IPS-18c (cell line): ENCODE measurements around the gene NPIPA3.
"Not testable (repeated sequence)": the region's sequence is repeated elsewhere in the genome, so short reads cannot be mapped to it uniquely, and the experiment has no call there.

Experiments
- H3K4me3 ChIP-seq: 2 replicates; pipeline ENCODE4 v1.7.0; 2013; ENCODE audit warnings: low read depth, mild to moderate bottlenecking, low read length, moderate library complexity; ENCODE audit not compliant: insufficient read depth
- H3K9me3 ChIP-seq: one replicate; pipeline ENCODE4 v1.6.1; 2013; ENCODE audit warnings: mild to moderate bottlenecking, low read length, moderate library complexity; ENCODE audit not compliant: control insufficient read depth, insufficient read depth

The NPIPA3 gene

DNA sequence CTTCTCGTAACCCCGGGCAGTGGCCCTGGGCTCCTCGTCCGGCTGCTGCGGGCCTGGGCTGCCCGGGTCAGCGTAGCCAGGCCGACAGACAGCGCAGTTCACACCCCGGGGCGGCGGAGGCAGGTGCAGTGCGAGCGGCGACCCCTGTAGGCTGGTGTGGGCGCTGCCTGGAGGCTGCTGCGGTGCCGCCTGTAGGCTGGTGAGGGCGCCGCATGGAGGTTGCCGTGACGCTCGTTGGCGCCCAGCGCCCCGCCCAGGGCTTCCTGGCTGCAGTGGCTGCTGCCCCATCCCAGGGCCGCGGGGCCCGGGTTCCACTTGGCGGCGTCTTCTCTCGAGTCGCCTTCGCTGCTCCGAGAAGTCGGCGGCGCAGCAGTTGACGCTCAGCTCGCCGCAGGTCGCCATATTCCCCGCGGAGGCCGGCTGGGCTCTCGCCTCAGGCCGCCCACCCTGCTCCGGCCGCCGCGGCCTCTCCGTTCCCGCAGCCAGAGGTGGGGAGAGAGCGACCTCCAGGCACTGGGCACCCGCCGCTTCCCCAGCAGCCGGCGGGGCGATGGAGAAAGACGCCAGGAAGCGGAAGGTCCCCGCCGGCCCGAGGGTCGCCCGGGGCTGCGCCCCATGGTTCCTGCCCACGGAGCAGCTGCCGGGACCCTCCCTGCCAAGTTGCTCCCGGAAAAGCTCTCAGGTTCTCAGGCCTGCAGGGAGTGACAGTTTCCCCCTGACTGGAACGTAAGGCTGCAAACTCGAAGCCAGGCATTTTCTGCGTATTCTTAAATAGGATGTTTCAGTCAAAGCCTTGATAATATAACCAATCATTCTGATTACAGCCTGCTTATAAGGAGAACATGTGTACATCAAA is at the start of gene NPIPA3:
Gene NPIPA3, plus strand, starts transcription at position 256 of the 856 bp plus-strand sequence. CDS start 5,533 bp downstream, outside the sequence.
- H3K9me3 ChIP-seq, H3K4me3 ChIP-seq: not testable (repeated sequence)

DNA sequence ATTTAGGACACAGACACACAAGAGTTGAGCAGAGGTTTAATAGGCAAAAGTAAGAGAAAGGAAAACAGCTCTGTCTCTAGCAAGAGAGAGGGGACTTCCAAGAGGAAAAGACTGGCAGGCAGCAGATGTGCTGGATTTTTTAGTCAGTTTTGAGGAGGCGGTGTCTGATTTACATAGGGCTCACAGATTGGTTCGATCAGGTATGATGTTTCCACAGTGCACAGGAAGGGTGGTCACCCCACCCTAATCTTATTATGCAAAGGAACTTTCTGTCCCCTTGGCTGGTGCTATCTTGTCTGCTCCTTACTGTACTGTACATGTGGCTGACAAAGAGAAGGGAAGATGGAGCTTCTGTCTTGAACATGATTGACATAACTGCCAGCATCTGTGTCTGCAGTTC is 45.1 kb upstream of the NPIPA3 start:
- H3K9me3 ChIP-seq = no peaks in the 10 kb centered on the region

DNA sequence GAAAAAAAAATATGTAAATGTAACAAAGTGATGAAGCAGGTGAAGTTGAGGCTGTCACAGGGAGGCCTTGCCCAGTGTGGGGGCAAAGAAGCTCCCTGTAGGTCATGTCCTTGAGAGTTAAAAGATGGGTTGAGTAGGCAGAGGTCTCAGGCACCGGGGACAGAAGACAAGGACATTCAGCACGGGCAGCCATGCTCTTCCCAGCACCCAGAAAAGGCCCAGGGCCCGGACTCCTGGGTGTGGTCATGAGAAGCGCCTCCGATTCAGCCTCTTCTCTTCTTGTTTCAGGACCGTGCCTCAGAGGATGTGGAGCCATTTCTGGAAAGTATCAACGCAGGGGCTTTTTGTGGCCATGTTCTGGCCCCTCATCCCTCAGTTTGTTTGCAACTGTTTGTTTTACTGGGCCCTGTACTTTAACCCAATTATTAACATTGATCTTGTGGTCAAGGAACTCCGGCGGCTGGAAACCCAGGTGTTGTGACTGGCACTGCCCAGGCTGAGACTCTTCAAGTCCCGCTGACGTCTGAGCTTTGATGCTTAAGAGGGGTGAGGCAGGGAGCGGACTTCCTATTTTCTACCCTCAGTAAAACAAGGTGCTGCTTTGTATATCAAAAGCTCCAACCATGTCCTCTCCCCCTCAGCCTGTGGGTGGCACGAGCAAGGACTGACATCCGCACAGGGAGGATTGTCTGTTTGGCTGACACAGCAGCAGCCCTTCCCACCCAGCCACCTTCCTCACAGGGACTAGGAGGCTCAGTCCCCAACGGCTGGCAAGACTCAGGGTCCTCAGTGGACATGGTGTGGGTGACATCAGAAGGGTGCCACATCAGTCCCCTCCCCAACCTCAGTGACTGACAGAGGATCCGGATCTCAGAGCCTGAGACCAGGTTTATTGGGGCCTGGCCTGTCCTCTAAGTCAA is 35.6 kb upstream of the NPIPA3 start:
- H3K4me3 ChIP-seq = no peak overlapping the region
- H3K9me3 ChIP-seq = no peaks in the 10 kb centered on the region

More for the DNA sequence above, 45.1 kb upstream of the NPIPA3 start:
- no peak overlapping the region for H3K4me3 ChIP-seq

DNA sequence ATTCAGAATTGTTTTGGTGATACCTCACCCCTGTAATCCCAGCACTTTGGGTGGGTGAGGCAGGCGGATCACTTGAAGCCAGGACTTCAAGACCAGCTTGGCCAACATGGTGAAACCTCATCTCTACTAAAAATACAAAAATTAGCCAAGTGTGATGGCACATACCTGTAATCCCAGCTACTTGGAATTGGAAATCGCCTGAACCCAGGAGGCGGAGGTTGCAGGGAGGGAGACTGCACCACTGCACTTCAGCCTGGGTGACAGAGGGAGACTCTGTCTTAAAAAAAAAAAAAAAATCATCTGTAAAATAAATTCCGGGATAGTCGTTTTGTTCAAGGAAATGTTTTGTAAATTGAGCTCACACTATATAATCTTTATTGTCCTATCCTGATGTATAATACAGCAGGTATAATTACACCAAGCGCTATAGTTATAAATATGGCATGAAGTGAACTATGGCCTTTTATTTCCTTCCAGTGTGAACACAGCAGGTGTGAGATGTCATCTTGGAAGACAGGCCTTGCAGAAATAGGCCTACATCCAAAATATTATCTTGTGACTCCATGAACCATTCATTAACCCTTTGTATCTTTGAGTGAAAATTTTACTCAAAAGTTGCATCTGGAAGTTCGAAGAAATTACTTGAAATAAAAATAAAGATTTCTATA is 34.5 kb upstream of the NPIPA3 start:
- Histone ChIP-seq H3K9me3 (no peaks in the 10 kb centered on the region), H3K4me3 (no peak overlapping the region)

DNA sequence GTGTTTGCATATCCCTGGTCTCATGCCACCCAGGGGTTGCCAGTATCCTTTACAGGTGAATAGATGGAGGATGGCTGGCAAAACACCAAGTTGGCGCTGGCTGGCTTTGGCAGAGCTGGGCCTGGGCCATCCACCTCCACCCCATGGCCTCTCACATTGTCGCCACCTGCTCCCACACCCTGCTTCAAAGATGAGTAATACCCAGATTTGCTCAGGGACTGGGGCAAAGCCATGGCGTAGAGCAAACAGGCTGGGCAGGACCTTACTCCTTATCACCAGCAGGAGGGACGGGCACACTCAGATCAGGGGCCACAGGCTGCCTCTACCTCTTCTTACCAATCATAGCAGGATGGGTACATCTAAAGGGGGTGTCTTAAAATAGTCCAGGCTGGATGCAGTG is 33.4 kb upstream of the NPIPA3 start:
- Histone ChIP-seq H3K4me3 (no peak overlapping the region), H3K9me3 (no peaks in the 10 kb centered on the region)

DNA sequence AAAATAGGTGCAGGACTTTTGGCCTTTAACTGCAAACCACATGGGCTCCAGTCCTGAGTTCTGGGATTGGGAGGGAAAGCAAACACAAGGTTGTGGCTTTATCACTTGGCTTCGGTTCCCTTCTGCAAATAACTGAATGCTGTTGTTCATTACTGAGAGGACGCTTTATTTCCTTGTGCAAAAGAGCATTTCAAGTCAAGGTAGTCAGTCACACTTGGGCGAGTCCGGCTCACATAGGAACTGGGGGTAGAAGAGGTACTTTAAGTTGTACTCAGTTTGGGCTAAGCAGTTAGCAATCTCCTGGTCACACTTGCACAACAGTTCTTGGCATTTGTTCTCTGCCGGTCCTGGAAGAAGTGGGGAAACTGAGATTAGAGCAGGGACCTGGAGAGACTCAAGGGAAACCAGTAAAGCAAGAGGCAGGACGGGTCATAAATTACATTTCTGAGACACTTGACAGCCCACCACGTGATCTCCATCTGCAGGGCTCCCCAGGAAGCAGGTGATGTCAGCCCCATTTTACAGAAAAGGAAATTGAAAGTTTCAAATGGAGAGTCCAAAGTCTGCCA is 30.7 kb upstream of the NPIPA3 start:
- Histone ChIP-seq H3K9me3 (no peaks in the 10 kb centered on the region), H3K4me3 (no peak overlapping the region)

DNA sequence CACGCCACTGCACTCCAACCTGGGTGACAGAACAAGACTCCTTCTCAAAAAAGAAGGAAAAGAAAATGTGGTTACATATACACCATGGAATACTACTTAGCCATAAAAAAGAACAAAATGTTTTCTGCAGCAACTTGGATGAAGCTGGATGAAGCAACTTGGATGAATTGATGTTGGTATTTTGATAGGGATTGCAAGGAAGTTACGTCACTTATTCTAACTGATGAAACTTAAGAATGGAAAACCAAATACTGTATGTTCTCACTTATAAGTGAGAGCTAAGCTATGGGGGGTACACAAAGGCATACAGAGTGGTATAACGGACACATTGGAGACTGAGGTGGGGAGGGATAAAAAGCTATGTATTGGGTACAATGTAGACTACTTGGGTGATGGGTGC is 26.6 kb upstream of the NPIPA3 start:
- no peaks in the 10 kb centered on the region for H3K9me3 ChIP-seq
- no peak overlapping the region for H3K4me3 ChIP-seq

DNA sequence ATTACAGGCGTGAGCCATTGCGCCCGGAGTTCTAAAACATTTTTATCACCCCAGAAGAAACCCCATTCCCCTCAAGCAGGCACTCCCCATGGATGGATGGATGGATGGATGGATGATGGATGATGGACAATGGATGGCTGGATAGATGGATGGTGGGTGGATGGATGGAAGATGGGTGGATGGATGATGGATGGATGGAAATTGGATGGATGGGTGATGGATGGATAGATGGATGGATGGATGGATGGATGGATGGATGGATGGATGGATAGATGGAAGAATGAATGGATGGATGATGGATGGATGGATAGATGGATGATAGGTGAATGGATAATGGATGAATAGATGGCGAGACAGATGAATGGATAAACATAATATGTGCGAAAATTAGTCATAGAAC is 25.6 kb upstream of the NPIPA3 start:
- no peak overlapping the region for H3K4me3 ChIP-seq
- H3K9me3 ChIP-seq = no peaks in the 10 kb centered on the region

DNA sequence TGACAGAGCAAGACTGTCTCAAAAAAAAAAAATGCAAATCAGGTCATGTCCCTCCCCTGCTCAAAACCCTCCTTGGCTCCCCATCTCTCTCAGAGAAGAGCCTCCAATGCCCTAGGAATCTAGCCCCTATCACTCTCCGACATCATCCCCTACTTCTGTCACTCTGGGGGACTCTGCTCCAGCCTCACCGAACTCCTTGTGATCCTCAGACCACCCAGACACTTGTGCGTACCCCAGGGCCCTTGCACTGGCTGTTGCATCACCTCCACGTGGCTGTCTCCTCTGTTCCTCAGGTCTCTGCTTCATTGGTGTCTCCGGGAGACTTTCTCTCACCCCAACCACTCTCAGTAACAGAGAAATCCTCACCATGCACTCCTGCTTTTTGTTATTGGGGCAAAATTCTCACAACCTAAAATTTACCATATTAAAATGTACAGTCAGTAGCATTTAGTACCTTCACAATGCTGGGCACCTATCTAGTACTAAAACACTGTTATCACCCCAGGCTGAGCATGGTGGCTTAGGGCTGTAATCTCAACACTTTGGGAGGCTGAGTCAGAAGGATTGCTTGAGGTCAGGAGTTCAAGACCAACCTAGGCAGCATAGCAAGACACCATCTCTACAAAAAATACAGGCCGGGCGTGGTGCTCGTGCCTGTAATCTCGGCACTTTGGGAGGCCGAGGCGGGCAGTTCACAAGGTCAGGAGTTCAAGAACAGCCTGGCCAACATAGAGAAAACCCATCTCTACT is 24.3 kb upstream of the NPIPA3 start:
- no peaks in the 10 kb centered on the region for H3K9me3 ChIP-seq
- no peak overlapping the region for H3K4me3 ChIP-seq

DNA sequence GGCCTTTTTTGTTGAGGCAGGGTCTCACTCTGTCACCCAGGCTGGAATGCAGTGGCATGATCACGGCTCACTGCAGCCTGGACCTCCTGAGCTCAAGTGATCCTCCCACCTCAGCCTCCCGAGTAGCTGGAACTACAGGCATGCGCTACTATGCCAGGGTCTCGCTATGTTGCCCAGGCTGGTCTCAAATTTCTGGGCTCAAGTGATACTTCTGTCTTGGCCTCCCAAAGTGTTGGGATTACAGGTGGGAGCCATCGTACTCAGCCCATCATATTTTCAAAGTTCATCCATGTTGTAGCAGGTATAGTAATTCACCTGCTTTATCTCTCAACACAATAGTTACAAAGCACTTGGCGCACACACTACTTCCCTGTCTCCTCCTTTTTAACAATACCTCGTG is 22.8 kb upstream of the NPIPA3 start:
- H3K9me3 ChIP-seq, H3K4me3 ChIP-seq: not testable (repeated sequence)

DNA sequence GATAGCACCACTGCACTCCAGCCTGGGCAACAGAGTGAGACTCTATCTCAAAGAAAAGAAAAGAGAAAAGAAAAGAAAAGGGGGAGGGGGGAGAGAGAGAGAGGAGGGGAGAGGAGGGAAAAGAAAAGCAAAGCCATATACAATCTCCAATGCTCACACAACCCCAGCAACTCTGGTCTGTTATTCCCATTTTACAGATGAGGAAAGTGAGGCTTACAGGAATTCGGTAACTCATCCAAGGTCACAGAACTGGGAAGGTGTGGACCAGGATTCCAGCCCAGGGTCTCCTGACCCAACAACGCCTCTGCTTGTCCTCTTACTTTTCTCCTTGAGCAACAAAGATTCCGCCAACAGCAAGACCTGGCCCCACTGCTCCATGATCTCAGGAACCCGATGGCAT is 22.1 kb upstream of the NPIPA3 start:
- no peaks in the 10 kb centered on the region for H3K9me3 ChIP-seq
- H3K4me3 ChIP-seq = no peak overlapping the region

DNA sequence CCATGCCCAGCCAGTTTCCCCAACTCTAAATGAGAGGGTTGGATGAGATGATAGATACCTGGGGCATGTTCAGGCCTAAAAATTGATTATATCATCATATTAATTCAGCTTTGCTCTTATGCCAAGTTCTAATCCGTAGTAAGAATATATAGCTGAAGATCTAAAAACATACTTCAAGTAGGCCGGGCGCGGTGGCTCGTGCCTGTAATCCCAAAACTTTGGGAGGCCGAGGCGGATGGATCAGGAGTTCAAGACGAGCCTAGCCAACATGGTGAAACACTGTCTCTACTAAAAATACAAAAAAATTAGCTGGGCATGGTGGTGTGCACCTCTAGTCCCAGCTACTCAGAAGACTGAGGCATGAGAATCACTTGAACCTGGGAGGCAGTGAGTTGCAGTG is 21.1 kb upstream of the NPIPA3 start:
- no peak overlapping the region for H3K4me3 ChIP-seq

DNA sequence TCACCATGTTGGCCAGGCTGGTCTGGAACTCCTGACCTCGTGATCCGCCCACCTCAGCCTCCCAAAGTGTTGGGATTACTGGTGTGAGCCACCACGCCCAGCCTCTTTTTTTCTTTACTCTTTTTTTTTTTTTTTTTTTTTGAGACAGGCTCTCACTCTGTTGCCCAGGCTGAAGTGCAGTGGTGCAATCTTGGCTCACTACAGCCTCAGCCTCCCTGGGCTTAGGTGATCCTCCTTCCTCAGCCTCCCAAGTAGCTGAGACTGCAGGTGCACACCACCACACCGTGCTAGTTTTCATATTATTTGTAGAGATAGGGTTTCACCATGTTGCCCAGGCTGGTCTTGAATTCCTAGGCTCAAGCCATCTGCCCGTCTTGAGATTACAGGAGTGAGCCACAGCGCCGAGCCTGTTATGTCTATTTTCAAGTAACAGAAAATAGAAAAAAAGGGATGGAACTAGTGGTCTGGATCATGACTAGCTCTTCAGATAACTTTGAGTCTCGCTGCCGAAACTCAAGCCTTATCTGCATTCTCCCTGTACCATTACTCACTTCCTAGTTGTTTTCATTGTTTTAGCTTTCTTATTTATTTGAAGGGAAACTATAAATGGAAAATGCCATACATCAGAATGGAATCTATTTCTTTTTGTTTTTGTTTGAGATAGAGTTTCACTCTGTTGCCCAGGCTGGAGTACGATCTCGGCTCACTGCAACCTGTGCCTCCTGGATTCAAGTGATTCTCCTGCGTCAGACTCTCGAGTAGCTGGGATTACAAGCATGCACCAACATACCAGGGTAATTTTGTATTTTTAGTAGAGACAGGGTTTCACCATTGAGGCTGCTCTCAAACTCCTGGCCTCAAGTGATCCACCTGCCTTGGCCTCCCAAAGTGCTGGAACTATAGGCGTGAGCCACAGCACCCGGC is 17.1 kb upstream of the NPIPA3 start:
- not testable (repeated sequence) for H3K9me3 ChIP-seq, H3K4me3 ChIP-seq

More for the DNA sequence above, 21.1 kb upstream of the NPIPA3 start:
- H3K9me3 ChIP-seq = no peaks in the 10 kb centered on the region

DNA sequence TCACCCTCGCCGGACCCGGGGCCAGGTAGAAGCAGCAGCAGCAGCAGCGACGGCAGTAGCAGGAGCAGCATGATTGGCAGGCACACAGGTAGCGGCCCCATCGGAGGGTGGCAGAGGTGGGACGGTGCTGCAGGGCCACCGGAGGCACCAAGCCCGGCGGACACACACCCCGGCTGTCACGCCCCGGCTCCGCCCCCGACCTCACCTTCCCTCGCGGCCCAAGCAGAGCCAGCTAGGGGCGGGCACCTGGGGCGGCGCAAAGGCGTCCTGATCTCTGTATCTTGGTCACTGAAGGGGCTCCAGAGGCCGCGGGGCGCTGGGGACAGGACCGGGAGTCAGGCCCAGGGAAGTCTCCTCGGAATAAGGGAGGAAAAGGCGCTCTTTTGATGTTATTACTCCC is 9.1 kb upstream of the NPIPA3 start, which contains the start of gene PLA2G10:
Gene PLA2G10, minus strand, starts transcription at position 180 of the 400 bp plus-strand sequence. Its CDS starts 79 bp downstream, at position 101.
- not testable (repeated sequence) for H3K9me3 ChIP-seq, H3K4me3 ChIP-seq

DNA sequence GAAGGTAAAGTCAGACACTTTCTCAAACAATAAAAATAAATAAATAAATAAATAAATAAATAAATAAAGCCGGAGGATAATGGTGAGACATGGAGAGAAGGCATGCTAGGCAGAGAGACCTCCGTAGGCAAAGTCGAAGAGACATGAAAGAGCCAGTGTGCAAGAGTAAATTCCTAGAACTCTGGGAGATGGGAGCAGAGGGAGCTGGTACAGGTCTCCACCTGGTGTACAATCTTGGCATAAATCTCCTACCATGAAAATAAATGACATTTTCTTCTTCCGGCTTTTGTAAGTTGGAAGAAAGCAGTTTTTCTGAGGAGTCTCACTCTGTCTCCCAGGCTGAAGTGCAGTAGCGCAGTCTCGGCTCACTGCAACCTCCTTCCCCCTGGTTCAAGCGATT is 1.4 kb upstream of the NPIPA3 start:
- not testable (repeated sequence) for H3K9me3 ChIP-seq

DNA sequence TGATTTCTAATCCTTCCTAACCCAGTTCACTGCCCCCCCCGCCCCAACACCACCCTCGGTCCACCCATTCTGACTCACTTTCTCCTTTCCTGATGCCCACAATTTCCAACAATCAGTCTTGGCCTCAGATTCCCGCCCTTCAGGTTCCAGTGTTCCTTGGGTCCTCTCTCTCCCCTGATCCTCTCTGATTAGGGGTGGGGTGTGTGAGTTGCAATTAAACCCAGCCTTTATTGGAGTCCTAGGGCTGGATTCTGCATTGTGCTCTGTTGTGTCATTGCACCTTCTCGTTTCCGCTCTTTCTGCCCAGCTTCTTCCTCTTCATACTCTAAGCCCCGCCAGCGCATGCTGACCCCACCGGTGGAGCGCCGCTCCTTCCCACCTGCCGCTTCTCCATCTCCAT is 539 bp upstream of the NPIPA3 start:
- not testable (repeated sequence) for H3K9me3 ChIP-seq, H3K4me3 ChIP-seq

More for the DNA sequence above, 1.4 kb upstream of the NPIPA3 start:
- not testable (repeated sequence) for H3K4me3 ChIP-seq
